Mesendoderm (in vitro differentiated cells): Measurements from ENCODE around the gene IL17RC. TPM values are rescaled to one million over a fixed set of nuclear protein-coding genes. Genes with fewer than 3 reads are reported as not detected.

Experiments used
- DNase-seq: peaks from one replicate; pipeline ENCODE4 v3.0.0; 2013
- H2AK5ac ChIP-seq: 2 replicates; pipeline ENCODE4 v1.6.1; 2013; ENCODE audit warnings: low read length, inconsistent platforms
- H2BK120ac ChIP-seq: 2 replicates; pipeline ENCODE4 v1.6.1; 2013; ENCODE audit warnings: low read depth, mild to moderate bottlenecking, low read length, moderate library complexity, mixed read lengths
- H2BK15ac ChIP-seq: replicated peaks from 2 replicates; pipeline ENCODE4 v1.6.1; 2013; ENCODE audit warnings: low read depth, mild to moderate bottlenecking, moderate library complexity
- H2BK5ac ChIP-seq: 2 replicates; pipeline ENCODE4 v1.6.1; 2013; ENCODE audit warnings: low read length, inconsistent platforms
- H3K18ac ChIP-seq: 2 replicates; pipeline ENCODE4 v1.6.1; 2013; ENCODE audit warnings: mild to moderate bottlenecking, low read length, mixed read lengths
- H3K23ac ChIP-seq: one replicate; pipeline ENCODE4 v1.6.1; 2013; ENCODE audit warnings: low read length
- H3K27ac ChIP-seq: 2 replicates; pipeline ENCODE4 v1.5.1; 2013; ENCODE audit warnings: low read depth, mild to moderate bottlenecking, inconsistent platforms, low read length, moderate library complexity
- H3K27me3 ChIP-seq: 2 replicates; pipeline ENCODE4 v1.6.1; 2013; ENCODE audit warnings: low read length, control low read depth, mild to moderate bottlenecking, inconsistent platforms; ENCODE audit not compliant: insufficient read depth, poor library complexity
- H3K36me3 ChIP-seq: 2 replicates; pipeline ENCODE4 v1.6.1; 2013; ENCODE audit warnings: low read length, inconsistent platforms; ENCODE audit not compliant: control insufficient read depth, insufficient read depth
- H3K4ac ChIP-seq: one replicate; pipeline ENCODE4 v1.6.1; 2013; ENCODE audit warnings: low read depth, mild to moderate bottlenecking, low read length, moderate library complexity
- H3K4me1 ChIP-seq: 2 replicates; pipeline ENCODE4 v1.6.1; 2013; ENCODE audit warnings: low read depth, low read length, inconsistent platforms; ENCODE audit not compliant: control insufficient read depth
- H3K4me2 ChIP-seq: 2 replicates; pipeline ENCODE4 v1.6.1; 2013; ENCODE audit warnings: low read length
- H3K4me3 ChIP-seq: 2 replicates; pipeline ENCODE4 v1.5.1; 2013; ENCODE audit warnings: mild to moderate bottlenecking, low read length
- H3K56ac ChIP-seq: one replicate; pipeline ENCODE4 v1.6.1; 2013; ENCODE audit warnings: low read length
- H3K79me1 ChIP-seq: 2 replicates; pipeline ENCODE4 v1.6.1; 2013; ENCODE audit warnings: low read length, inconsistent platforms
- H3K79me2 ChIP-seq: 2 replicates; pipeline ENCODE4 v1.6.1; 2013; ENCODE audit warnings: mild to moderate bottlenecking, low read length; ENCODE audit not compliant: control insufficient read depth, insufficient read depth
- H3K9ac ChIP-seq: 2 replicates; pipeline ENCODE4 v1.6.1; 2013; ENCODE audit warnings: low read length, inconsistent platforms
- H4K5ac ChIP-seq: one replicate; pipeline ENCODE4 v1.6.1; 2013; ENCODE audit warnings: low read length
- H4K8ac ChIP-seq: one replicate; pipeline ENCODE4 v1.6.1; 2013; ENCODE audit warnings: low read depth, mild to moderate bottlenecking, control low read depth, low read length, moderate library complexity
- WGBS: extraction: QIAGEN DNeasy Blood & Tissue Kit; methylation state at CpG from one replicate; pipeline ENCODE4 v1.1.7; 2013; ENCODE audit warnings: low lambda C conversion rate, missing lambda C conversion rate; ENCODE audit not compliant: insufficient coverage; ENCODE audit errors: extremely low coverage; 5-methylcytosine and 5-hydroxymethylcytosine counted together
- small RNA-seq: library from polyadenylated mRNA; stranded (forward); fragments of <200 nt; extraction: miRNeasy Mini kit (QIAGEN cat#:217004); gene quantifications from one replicate; pipeline ENCODE3, GENCODE V24; 2013; ENCODE audit not compliant: insufficient read depth

Gene IL17RC

DNA sequence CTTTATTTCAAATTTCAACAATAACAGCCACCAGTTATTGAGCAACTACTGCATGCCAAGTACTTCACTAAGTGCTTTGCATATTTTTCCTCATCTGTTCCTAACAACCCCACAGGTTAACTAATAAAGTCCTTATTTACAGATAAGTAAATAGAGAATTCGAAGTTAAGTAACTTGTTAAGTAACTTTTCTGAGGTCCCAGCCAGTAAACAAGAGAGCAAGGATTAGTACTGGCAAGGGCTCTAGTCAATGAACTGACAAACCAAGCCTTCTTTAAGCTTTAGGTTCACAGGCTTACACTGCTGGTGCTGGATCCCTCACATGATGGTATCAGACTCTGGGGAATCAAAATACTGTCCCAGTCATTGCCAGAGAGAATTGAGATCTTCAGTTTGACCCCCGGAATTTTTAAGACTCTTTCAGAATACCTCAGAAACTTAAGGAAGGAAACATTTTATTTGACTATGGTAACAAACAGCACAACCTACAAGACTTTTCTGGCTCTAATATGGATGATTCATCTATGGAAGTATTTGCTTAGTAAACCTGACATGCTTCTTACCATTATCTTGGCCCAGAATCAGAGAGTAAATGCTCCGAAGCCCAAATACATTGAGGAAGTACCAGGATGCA, 53.2 kb downstream of the IL17RC start:
- H2BK15ac ChIP-seq, result no peak overlapping the region
- no peak overlapping the region for H3K4me3 ChIP-seq
- no peak overlapping the region for H3K27ac ChIP-seq
- H3K36me3 ChIP-seq, result peaks cover 6% of the 10 kb centered on the region
- H3K79me1 ChIP-seq, result no peaks in the 10 kb centered on the region
- H3K27me3 ChIP-seq, result no peaks in the 10 kb centered on the region
- H3K23ac ChIP-seq, result no peak overlapping the region
- no peak overlapping the region for H4K8ac ChIP-seq
- H2BK5ac ChIP-seq, result no peak overlapping the region
- H3K9ac ChIP-seq, result no peak overlapping the region
- H3K56ac ChIP-seq, result no peak overlapping the region
- WGBS, result no CpG with 5 or more reads among the region's 3 CpGs
- no peak overlapping the region for H3K4ac ChIP-seq
- no peaks in the 10 kb centered on the region for H3K79me2 ChIP-seq
- no peak overlapping the region for H3K18ac ChIP-seq
- H2BK120ac ChIP-seq, result no peak overlapping the region
- DNase-seq, result no peak
- H3K4me2 ChIP-seq, result no peak overlapping the region
- no peak overlapping the region for H4K5ac ChIP-seq
- no peaks in the 10 kb centered on the region for H3K4me1 ChIP-seq
- no peak overlapping the region for H2AK5ac ChIP-seq

DNA sequence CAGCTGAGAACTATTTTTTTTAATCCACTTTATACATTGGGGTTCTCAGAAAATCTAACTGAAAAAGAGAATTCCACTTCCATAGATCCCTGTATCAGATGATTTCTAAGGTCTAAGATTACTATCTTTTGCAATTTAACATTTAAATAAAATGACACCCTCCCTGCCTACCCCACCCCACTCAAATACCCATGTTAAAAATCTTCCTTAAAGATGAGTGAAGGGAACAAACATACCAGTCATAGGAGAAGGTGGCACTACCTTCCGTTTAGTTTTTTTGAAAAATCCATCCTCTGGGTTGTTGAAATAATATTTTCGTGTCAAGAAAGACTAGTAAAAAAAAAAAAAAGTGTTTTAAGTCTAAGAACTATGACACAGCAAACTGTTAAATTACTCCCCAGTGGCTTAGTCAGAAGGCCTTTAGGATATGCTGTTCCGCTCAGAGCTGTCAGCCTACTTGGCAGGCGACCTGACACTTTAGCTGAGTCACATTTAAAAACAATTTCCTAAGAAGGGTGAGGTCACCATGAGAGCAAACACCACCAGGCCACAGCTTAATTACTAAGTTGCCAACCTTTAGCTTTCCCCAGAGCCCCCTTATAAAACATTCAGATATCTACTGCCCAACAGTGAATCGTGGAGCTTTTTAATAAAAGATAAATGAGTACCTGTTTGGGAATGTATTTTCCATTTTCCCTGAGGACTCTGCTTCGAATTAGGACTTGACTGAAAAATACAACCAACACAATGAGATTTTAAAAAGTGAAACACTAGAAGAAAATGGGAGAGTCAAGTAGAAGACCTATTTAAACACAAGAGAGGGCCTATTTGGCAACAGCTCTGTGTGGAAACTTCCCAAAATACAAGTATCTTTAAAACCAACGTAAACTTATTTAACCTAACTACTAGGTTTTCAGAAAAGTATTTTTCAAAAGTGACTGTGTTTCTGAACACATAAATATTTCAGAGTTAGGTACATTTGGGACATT, 60.1 kb downstream of the IL17RC start:
- H3K9ac ChIP-seq, result no peak overlapping the region
- H4K5ac ChIP-seq, result no peak overlapping the region
- peak overlapping the region; percentile 85 for H2BK15ac ChIP-seq
- no peaks in the 10 kb centered on the region for H3K27me3 ChIP-seq
- no peak overlapping the region for H3K18ac ChIP-seq
- peaks cover 5% of the 10 kb centered on the region for H3K36me3 ChIP-seq
- H3K23ac ChIP-seq, result no peak overlapping the region
- H3K4ac ChIP-seq, result no peak overlapping the region
- H3K79me2 ChIP-seq, result no peaks in the 10 kb centered on the region
- H3K27ac ChIP-seq, result peak overlapping the region; percentile 36
- H2BK5ac ChIP-seq, result no peak overlapping the region
- H4K8ac ChIP-seq, result no peak overlapping the region
- no peak overlapping the region for H3K56ac ChIP-seq
- H2AK5ac ChIP-seq, result no peak overlapping the region
- H2BK120ac ChIP-seq, result no peak overlapping the region
- no peak overlapping the region for H3K4me3 ChIP-seq
- H3K79me1 ChIP-seq, result peaks cover 4% of the 10 kb centered on the region
- no CpG with 5 or more reads among the region's 7 CpGs for WGBS
- H3K4me1 ChIP-seq, result no peaks in the 10 kb centered on the region
- DNase-seq, result peak; percentile 90
- H3K4me2 ChIP-seq, result no peak overlapping the region

DNA sequence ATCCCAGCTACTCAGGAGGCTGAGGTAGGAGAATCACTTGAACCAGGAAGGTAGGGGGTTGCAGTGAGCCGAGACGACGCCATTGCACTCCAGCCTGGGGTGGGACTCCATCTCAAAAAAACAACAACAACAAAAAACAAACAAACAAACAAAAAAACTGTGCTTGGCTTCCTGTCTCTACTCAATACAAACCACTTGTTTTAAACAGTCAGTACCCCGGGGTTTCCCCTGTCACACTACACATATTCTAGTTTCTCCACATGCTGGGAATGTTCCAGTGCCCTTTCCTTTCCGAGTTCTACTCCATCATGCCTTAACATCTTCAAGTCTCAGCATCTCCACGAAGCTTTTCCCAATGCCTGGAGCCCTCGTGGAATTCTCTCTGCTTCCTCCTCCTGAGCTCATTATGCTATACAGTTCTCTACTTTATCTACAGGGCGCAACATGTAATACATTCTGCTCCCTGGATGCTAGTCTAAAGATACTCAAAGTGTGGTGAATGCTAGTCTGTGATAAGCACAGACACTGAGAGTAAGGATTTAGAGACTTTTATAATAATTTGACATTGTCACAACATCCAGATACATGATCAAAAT, 61.9 kb downstream of the IL17RC start:
- H3K27me3 ChIP-seq, result no peaks in the 10 kb centered on the region
- no peak overlapping the region for H2AK5ac ChIP-seq
- H3K36me3 ChIP-seq, result peaks cover 5% of the 10 kb centered on the region
- no CpG with 5 or more reads among the region's 8 CpGs for WGBS
- H3K4ac ChIP-seq, result no peak overlapping the region
- no peak overlapping the region for H3K9ac ChIP-seq
- no peak overlapping the region for H3K56ac ChIP-seq
- H2BK15ac ChIP-seq, result no peak overlapping the region
- no peak overlapping the region for H3K27ac ChIP-seq
- H3K79me1 ChIP-seq, result peaks cover 4% of the 10 kb centered on the region
- H3K4me1 ChIP-seq, result no peaks in the 10 kb centered on the region
- no peak overlapping the region for H4K8ac ChIP-seq
- no peak overlapping the region for H3K18ac ChIP-seq
- H2BK5ac ChIP-seq, result no peak overlapping the region
- H3K79me2 ChIP-seq, result no peaks in the 10 kb centered on the region
- no peak overlapping the region for H3K4me3 ChIP-seq
- no peak for DNase-seq
- H3K23ac ChIP-seq, result no peak overlapping the region
- no peak overlapping the region for H3K4me2 ChIP-seq
- no peak overlapping the region for H4K5ac ChIP-seq
- H2BK120ac ChIP-seq, result no peak overlapping the region

DNA sequence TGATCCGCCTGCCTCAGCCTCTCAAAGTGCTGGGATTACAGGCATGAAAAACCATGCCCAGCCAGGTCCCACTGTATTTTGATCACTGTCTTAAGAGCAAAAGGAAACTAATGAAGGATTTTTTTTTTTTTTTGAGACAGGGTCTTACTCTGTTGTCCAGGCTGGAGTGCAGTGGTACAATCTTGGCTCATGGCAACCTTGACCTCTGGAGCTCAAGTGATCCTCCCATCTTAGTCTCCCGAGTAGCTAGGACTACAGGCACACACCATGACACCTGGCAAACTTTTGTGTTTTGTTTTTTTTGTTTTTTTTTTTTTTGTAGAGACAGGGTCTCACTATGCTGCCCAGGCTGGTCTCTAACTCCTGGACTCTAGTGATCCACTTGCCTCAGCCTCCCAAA, 63.4 kb downstream of the IL17RC start:
- H3K79me2 ChIP-seq, result peaks cover under 1% of the 10 kb centered on the region
- H3K23ac ChIP-seq, result no peak overlapping the region
- H3K18ac ChIP-seq, result no peak overlapping the region
- no CpG with 5 or more reads among the region's 2 CpGs for WGBS
- H3K27ac ChIP-seq, result no peak overlapping the region
- no peak overlapping the region for H3K4me2 ChIP-seq
- no peak overlapping the region for H2BK5ac ChIP-seq
- H3K9ac ChIP-seq, result no peak overlapping the region
- H3K27me3 ChIP-seq, result no peaks in the 10 kb centered on the region
- no peak overlapping the region for H4K8ac ChIP-seq
- no peak overlapping the region for H3K4me3 ChIP-seq
- H4K5ac ChIP-seq, result no peak overlapping the region
- peaks cover 5% of the 10 kb centered on the region for H3K36me3 ChIP-seq
- no peak overlapping the region for H2AK5ac ChIP-seq
- H3K4ac ChIP-seq, result no peak overlapping the region
- no peaks in the 10 kb centered on the region for H3K4me1 ChIP-seq
- DNase-seq, result no peak
- no peak overlapping the region for H2BK15ac ChIP-seq
- H2BK120ac ChIP-seq, result no peak overlapping the region
- no peak overlapping the region for H3K56ac ChIP-seq
- peaks cover 4% of the 10 kb centered on the region for H3K79me1 ChIP-seq

Small RNA genes lying within 50 kb of the gene (small RNA-seq; reads per million reads assigned to genes)
- gene RNU6-882P, result not detected
